Activated CD8-positive, alpha-beta T cell treated with anti-CD3 and anti-CD28 coated beads, Interleukin-2, amount 10 ng/mL, durations not matched to agents 7 days and 5 days (primary cell): ENCODE data around the gene MMP25. TPM values are rescaled to one million over a fixed set of nuclear protein-coding genes. Genes with fewer than 3 reads are reported as not detected.

Experiments
- total RNA-seq, 2 experiments: library from RNA; stranded (reverse); gene quantifications; one replicate each; pipeline ENCODE4 v1.2.3, GENCODE V29; 2021

Gene MMP25
- total RNA-seq, 2 experiments from 2014 or later, result 58.0 to 66.1 TPM

Other genes with a start within 250 kb of the MMP25 start
- gene PRSS41, start 248.1 kb upstream of the MMP25 start, total RNA-seq, result not detected
- 1 to 10 TPM; 5.2 to 6.0 TPM for gene PRSS21, start 229.3 kb upstream of the MMP25 start, total RNA-seq
- 1 to 10 TPM; 2.9 to 3.7 TPM for gene ZG16B, start 216.3 kb upstream of the MMP25 start, total RNA-seq
- gene PRSS22, start 188.4 kb upstream of the MMP25 start, total RNA-seq, result not detected
- gene FLYWCH2, start 163.3 kb upstream of the MMP25 start, total RNA-seq, result 10 to 100 TPM; 22.5 to 22.8 TPM
- gene FLYWCH1, start 134.6 kb upstream of the MMP25 start, total RNA-seq, result 10 to 100 TPM; 44.6 to 48.9 TPM
- under 1 TPM in 1 of 2 experiments, not detected in 1; 0.18 TPM for gene KREMEN2, start 82.3 kb upstream of the MMP25 start, total RNA-seq
- gene PAQR4, start 77.2 kb upstream of the MMP25 start, total RNA-seq, result 10 to 100 TPM; 53.6 to 57.7 TPM
- gene PKMYT1, start 66.1 kb upstream of the MMP25 start, total RNA-seq, result 100 to 1,000 TPM; 144 to 160 TPM
- gene CLDN9, start 33.6 kb upstream of the MMP25 start, total RNA-seq, result under 1 TPM in 1 of 2 experiments, not detected in 1; 0.16 TPM
- gene CLDN6, start 28.4 kb upstream of the MMP25 start, total RNA-seq, result not detected
- 1 to 10 TPM; 4.2 to 4.7 TPM for gene TNFRSF12A, start 26.2 kb upstream of the MMP25 start, total RNA-seq
- 10 to 100 TPM; 41.0 to 41.7 TPM for gene HCFC1R1, start 22.6 kb upstream of the MMP25 start, total RNA-seq
- gene THOC6, start 22.5 kb upstream of the MMP25 start, total RNA-seq, result 10 to 100 TPM; 57.4 to 57.9 TPM
- gene BICDL2, start 9.6 kb upstream of the MMP25 start, total RNA-seq, result under 1 TPM; 0.84 to 0.94 TPM
- gene IL32, start 19.1 kb downstream of the MMP25 start, total RNA-seq, result 1,000 to 10,000 TPM; 1,836 to 1,884 TPM
- gene ZSCAN10, start 52.7 kb downstream of the MMP25 start, total RNA-seq, result under 1 TPM; 0.23 to 0.26 TPM
- not detected for gene ZNF205, start 66.0 kb downstream of the MMP25 start, total RNA-seq
- gene ZNF213, start 88.5 kb downstream of the MMP25 start, total RNA-seq, result 10 to 100 TPM; 10.8 to 12.1 TPM
- not detected for gene OR1F1, start 141.6 kb downstream of the MMP25 start, total RNA-seq
- gene ZNF200, start 188.6 kb downstream of the MMP25 start, total RNA-seq, result 10 to 100 TPM; 13.7 to 18.4 TPM
- under 1 TPM; 0.13 to 0.21 TPM for gene MEFV, start 210.1 kb downstream of the MMP25 start, total RNA-seq
- gene ZNF263, start 236.9 kb downstream of the MMP25 start, total RNA-seq, result 10 to 100 TPM; 24.3 to 25.0 TPM